ENCODE measurements around the gene PML. TPM values are rescaled to one million over a fixed set of nuclear protein-coding genes. Genes with fewer than 3 reads are reported as not detected.

PML gene
- total RNA-seq, 1 experiment from 2014 or later = 61.1 TPM

DNA sequence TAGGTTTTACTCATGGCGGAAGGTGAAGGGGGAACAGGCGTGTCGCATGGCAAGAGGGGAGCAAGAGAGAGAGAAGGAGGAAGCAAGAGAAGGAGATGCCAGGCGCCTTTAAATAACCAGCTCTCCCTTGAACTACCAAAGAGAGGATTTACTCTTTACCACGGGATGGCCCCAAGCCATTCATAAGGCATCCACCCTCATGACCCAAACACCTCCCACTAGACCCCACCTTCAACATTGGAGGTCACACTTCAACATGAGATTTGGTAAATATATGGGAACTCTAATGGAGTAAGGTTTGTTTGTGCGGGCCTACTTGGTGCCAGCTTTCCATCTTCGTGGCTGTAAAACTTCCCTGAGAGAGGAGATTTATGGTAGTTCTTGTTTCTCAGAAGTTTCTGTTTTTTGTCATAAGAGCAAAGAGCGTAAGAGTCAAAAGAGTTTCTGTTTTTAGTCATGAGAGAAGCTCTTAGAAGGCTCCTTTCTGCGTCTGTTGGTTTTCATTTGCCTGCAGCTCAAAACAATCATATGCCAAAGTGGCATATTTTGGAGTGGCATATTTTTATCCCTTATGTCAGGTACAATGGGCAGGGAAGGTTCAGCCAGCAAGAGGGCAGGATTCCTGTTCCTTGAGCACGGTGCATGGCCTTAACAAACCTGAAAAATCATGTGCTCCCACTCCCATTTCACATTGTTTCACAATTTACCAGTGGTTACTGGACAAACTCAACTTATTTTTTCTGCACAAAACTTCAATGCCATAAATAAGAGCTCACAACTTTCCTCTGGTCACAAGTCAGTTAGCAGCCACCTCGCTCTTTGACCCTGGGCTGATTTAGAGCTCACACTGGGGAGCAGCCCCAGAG is 12.5 kb downstream of the PML start:
- no peak for DNase-seq (ENCODE audit: low spot score)

GRCh38 chr15:74007820-74008371 is 13.4 kb downstream of the PML start:
- DNase-seq (ENCODE audit: low spot score) = no peak

DNA sequence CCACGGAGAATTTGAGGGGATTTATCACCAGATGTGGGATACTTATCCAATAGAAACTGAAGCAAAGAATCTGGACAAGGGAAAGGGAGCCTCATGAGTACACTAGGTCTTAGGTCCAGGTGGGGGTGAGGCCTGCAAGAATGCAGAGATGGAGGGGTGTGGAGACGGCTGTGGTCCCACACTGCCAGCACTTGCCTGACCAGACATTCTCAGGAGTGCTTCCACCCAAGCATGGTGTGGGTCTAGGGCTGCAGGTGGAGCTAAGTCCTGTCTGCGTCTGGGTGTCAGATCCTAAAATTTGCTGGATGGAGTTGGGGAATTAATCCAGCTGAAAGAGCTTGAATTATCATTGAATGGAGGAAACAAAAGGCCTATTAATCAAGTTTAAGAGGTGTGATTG is 14.4 kb downstream of the PML start:
- no peak for DNase-seq (ENCODE audit: low spot score)

GRCh38 chr15:74010929-74011540 is 16.5 kb downstream of the PML start:
- no peak for DNase-seq (ENCODE audit: low spot score)

DNA sequence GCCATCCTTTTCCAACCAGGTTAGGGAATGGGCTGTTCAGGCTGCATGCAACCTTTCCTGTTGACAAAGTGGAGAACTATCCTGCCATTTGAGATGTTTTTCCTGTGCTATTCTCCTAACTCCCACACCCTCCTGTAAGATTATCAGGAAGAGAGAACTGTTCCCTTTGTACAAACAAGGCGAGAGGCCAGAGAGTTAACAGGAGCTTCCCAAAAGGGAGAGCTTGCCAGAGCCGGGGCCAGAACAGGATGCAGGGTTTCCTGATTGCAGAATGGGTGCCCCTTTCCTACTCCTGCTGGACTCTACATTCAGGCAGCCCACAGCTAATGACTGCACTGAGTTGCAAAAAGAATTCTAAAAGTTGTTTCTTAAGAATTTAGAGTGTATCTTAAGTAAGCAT is 17.1 kb downstream of the PML start:
- DNase-seq (ENCODE audit: low spot score) = no peak

DNA sequence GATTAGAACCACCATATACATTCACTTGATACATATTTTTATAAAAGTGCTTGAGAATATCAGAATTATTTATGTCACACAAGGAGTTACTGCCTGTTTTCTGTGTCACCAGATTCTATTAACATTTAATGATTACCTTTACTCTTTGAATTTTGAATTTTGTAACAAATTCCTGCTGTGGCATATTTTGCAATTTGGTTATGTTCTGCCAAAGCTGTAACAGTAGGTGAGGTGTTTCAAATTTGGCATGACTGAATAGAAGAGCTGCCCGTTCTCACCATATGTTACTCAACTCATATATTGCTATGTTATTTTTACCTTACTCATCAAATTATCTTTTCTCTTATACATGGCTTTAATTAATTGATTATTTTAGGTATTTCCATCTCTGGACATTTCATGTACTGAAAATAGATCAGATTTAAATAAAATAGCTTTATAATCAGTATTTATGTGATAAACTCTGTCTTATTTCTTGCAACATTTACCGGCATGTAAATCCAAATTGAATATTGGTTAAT is 18.9 kb downstream of the PML start:
- DNase-seq (ENCODE audit: low spot score) = no peak

DNA sequence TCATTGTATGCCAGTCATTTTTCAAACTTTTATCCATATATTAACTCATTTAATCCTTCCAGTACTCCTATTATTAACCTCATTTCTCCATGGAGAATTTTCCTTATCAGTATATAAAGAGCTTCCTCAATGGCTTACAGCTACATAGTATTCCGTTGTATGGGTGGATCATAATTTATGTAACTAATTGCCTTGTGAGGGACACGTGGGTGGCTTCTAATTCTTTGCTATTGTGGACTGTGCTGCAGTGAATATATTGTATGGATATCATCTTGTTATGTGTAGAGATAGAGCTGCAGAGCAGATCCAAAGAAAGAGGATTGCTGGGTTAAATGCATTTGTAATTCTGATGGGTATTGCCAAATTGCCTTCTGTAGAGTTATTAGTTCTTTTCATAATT is 25.2 kb downstream of the PML start:
- DNase-seq (ENCODE audit: low spot score) = no peak

DNA sequence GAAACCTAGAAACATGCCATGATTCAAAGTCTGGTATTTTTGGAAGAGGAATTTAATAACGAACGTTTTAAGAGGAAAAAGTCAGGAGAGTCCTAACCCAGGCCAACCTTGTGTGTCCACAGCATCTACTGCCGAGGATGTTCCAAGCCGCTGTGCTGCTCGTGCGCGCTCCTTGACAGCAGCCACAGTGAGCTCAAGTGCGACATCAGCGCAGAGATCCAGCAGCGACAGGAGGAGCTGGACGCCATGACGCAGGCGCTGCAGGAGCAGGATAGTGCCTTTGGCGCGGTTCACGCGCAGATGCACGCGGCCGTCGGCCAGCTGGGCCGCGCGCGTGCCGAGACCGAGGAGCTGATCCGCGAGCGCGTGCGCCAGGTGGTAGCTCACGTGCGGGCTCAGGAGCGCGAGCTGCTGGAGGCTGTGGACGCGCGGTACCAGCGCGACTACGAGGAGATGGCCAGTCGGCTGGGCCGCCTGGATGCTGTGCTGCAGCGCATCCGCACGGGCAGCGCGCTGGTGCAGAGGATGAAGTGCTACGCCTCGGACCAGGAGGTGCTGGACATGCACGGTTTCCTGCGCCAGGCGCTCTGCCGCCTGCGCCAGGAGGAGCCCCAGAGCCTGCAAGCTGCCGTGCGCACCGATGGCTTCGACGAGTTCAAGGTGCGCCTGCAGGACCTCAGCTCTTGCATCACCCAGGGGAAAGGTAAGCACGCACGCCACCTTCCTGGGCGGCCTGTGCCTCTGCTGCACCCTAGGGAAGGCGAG is 28.4 kb downstream of the PML start:
- DNase-seq (ENCODE audit: low spot score) = no peak

DNA sequence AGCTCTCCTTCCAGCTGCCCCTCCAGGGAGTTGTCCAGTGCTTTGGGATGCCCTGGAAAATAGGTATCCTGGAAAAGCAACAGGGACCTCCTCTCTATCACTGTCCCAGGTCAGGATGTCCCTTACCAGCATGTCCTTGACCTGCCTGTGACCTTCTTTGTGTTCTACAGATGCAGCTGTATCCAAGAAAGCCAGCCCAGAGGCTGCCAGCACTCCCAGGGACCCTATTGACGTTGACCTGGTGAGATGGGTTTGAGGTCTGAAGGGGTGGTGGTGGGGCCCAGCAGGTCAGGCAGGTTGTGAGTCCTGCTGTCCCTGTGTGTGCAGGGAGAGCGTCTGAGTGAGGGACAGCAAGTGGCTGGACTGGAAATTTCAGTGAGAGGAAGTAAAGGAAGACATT is 30.2 kb downstream of the PML start:
- no peak for DNase-seq (ENCODE audit: low spot score)

- no peak for DNase-seq (ENCODE audit: low spot score)
Observed at GRCh38 chr15:74025436-74025835, 30.9 kb downstream of the PML start.

GRCh38 chr15:74027688-74028087 is 33.2 kb downstream of the PML start:
- DNase-seq (ENCODE audit: low spot score) = no peak

DNA sequence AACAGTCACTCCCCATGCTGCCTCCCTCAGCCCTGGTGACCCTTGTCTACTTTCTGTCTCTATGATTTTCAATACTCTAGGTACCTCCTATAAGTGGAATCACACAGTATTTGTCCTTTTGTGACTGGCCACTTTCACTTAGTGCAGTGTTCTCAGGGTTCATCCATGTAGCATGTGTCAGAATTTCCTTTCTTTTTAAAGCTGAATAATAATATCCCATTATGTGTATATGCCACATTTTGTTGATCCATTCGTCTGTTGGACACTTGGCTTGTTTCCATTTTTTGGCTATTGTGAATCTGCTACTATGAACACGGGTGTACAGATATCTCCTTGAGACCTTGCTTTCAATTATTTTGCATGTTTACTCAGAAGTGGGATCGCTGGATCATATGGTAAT is 34.1 kb downstream of the PML start:
- no peak for DNase-seq (ENCODE audit: low spot score)

GRCh38 chr15:74032046-74032445 is 37.5 kb downstream of the PML start:
- DNase-seq (ENCODE audit: low spot score) = no peak

GRCh38 chr15:74032606-74033561 is 38.4 kb downstream of the PML start:
- DNase-seq (ENCODE audit: low spot score) = no peak

DNA sequence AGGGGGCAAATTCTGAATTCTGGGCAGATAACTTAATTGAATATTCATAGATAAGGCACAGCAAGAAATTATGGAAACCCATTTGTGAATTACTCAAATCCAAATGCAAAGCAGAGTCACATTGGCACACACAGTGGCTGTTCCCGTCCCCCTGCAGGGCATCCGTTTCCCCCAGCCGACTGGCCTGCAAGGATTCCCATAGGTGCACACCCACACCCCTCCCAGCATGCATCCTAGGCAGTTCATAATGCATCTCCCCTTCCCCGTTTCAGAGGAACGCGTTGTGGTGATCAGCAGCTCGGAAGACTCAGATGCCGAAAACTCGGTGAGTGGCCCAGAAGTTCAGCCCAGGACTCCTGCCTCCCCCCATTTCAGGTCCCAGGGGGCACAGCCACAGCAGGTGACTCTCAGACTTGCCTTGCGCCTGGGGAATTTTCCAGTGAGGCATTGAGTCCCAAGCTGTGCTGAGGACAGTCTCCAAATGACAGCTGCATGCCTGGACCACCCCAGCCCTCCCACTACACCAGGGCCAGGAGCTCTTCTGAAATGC is 39.8 kb downstream of the PML start:
- no peak for DNase-seq (ENCODE audit: low spot score)

- no peak for DNase-seq (ENCODE audit: low spot score)
Observed at GRCh38 chr15:74035121-74036017, 40.9 kb downstream of the PML start.

GRCh38 chr15:74036271-74037170 is 42.0 kb downstream of the PML start:
- DNase-seq (ENCODE audit: low spot score) = peak; percentile 67

All from A172 (cell line).